GM06990 (cell line): Measurements from ENCODE around the gene ESYT2.
"Not testable (repeated sequence)": the region's sequence is repeated elsewhere in the genome, so short reads cannot be mapped to it uniquely, and the experiment has no call there.

Experiments used
- DNase-seq: peaks from one replicate; pipeline ENCODE4 v3.0.0-alpha.2; 2011; ENCODE audit not compliant: insufficient read length; ENCODE audit errors: extremely low read depth
- H3K27me3 ChIP-seq: replicated peaks from 2 replicates; pipeline ENCODE4 v1.6.0; 2011; ENCODE audit warnings: low read length; ENCODE audit not compliant: control insufficient read depth, insufficient read depth
- H3K36me3 ChIP-seq: 2 replicates; pipeline ENCODE4 v1.5.1; 2011; ENCODE audit warnings: low read length; ENCODE audit not compliant: control insufficient read depth, insufficient read depth
- H3K4me3 ChIP-seq: replicated peaks from 2 replicates; pipeline ENCODE4 v1.5.1; 2011; ENCODE audit warnings: low read depth, mild to moderate bottlenecking, control low read depth, low read length
- TF ChIP-seq, protein P1 (sequence below): IDR thresholded peaks from 2 replicates; pipeline ENCODE4 v1.5.1; 2011; ENCODE audit warnings: low read length, control low read depth, mild to moderate bottlenecking, inconsistent platforms; ENCODE audit not compliant: insufficient read depth, poor library complexity, severe bottlenecking

Gene ESYT2, protein sequence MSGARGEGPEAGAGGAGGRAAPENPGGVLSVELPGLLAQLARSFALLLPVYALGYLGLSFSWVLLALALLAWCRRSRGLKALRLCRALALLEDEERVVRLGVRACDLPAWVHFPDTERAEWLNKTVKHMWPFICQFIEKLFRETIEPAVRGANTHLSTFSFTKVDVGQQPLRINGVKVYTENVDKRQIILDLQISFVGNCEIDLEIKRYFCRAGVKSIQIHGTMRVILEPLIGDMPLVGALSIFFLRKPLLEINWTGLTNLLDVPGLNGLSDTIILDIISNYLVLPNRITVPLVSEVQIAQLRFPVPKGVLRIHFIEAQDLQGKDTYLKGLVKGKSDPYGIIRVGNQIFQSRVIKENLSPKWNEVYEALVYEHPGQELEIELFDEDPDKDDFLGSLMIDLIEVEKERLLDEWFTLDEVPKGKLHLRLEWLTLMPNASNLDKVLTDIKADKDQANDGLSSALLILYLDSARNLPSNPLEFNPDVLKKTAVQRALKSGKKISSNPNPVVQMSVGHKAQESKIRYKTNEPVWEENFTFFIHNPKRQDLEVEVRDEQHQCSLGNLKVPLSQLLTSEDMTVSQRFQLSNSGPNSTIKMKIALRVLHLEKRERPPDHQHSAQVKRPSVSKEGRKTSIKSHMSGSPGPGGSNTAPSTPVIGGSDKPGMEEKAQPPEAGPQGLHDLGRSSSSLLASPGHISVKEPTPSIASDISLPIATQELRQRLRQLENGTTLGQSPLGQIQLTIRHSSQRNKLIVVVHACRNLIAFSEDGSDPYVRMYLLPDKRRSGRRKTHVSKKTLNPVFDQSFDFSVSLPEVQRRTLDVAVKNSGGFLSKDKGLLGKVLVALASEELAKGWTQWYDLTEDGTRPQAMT

DNA sequence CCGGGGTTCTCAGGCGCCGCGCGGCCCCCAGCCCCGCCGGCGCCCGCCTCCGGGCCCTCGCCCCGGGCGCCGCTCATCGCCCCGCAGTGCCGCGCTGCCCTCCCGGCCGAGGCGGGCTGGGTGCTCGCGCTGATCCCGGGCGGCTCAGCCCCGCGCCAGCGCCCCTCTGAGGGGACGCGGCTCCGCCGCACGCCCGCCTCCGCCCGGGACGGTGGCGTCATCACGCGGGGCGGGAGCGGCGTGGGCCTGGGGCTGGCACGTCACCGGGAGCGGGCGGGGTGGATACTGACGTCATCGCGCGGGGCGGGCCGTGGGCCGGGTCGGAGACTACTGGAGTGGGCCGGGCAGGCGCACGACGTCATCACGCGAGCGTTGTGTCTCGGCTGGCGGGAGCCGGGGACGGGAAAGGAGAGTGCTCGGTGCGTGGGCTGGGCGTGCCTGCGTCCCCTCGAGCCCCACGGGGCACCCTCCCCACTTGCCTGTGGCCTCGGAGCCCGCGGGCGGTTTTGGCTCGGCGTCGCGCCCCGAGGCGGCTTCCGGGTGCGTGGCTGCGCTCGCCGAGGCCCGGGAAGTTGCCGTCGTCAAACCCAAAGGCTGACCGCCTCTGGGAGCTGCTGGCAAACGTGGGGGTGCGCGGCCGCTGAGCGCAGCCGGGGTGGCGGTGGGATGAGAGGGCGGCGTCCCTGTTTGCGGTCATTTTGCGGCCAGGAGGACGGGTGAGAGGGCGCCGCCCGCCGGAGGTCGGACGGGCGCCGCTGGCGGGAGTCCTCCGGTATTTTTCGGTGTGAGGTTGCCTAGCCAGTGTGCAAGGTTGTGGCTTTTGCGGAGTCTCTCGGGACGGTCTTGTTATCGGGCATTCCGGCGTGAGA is at the start of gene ESYT2:
ESYT2 (minus strand) TSS at position 168 of the 869 bp plus-strand sequence; CDS start at position 77, 91 bp downstream.
- DNase-seq, result peak; percentile 99
- H3K27me3 ChIP-seq, result no peaks in the 10 kb centered on the region
- TF ChIP-seq, protein P1, sequence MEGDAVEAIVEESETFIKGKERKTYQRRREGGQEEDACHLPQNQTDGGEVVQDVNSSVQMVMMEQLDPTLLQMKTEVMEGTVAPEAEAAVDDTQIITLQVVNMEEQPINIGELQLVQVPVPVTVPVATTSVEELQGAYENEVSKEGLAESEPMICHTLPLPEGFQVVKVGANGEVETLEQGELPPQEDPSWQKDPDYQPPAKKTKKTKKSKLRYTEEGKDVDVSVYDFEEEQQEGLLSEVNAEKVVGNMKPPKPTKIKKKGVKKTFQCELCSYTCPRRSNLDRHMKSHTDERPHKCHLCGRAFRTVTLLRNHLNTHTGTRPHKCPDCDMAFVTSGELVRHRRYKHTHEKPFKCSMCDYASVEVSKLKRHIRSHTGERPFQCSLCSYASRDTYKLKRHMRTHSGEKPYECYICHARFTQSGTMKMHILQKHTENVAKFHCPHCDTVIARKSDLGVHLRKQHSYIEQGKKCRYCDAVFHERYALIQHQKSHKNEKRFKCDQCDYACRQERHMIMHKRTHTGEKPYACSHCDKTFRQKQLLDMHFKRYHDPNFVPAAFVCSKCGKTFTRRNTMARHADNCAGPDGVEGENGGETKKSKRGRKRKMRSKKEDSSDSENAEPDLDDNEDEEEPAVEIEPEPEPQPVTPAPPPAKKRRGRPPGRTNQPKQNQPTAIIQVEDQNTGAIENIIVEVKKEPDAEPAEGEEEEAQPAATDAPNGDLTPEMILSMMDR, result no peak
- H3K36me3 ChIP-seq, result no peaks in the 10 kb centered on the region
- H3K4me3 ChIP-seq, result peak within 1 kb of the TSS; percentile 87

DNA sequence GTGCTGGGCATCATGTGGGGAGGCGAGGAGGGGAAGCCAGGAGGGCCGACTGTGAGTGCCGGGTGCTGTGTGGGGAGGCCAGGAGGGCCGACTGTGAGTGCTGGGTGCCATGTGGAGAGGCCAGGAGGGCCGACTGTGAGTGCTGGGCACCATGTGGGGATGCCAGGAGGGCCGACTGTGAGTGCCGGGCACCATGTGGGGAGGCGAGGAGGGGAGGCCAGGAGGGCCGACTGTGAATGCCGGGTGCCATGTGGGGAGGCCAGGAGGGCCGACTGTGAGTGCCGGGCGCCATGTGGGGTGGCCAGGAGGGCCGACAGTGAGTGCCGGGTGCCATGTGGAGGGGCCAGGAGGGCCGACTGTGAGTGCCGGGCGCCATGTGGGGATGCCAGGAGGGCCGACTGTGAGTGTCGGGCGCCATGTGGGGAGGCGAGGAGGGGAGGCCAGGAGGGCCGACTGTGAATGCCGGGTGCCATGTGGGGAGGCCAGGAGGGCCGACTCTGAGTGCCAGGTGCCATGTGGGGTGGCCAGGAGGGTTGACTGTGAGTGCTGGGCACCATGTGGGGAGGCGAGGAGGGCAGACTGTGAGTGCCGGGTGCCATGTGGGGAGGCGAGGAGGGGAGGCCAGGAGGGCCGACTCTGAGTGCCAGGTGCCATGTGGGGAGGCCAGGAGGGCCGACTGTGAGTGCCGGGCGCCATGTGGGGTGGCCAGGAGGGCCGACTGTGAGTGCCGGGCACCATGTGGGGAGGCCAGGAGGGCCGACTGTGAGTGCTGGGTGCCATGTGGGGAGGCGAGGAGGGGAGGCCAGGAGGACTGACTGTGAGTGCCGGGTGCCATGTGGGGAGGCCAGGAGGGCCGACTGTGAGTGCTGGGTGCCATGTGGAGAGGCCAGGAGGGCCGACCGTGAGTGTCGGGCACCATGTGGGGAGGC is 49.1 kb upstream of the ESYT2 start:
- not testable (repeated sequence) for H3K27me3 ChIP-seq, DNase-seq, H3K4me3 ChIP-seq, H3K36me3 ChIP-seq

DNA sequence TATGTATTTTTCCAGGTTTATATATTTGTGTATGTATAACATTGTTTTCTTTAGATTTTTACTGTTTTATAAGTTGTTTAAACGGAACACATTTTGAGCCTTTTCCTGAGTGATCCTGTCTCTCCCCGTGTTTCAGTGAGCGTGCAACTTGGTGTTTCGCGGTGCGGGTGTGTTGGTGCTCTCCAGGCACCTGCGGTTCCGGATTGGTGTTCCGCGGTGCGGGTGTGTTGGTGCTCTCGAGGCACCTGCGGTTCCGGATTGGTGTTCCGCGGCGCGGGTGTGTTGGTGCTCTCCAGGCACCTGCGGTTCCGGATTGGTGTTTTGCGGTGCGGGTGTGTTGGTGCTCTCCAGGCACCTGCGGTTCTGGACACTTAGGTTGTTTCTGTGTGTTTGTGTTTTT is 47.7 kb upstream of the ESYT2 start:
- H3K36me3 ChIP-seq, result peaks cover 2% of the 10 kb centered on the region
- no peaks in the 10 kb centered on the region for H3K27me3 ChIP-seq
- DNase-seq, result no peak
- TF ChIP-seq, protein P1, result no peak
- no peak overlapping the region for H3K4me3 ChIP-seq

DNA sequence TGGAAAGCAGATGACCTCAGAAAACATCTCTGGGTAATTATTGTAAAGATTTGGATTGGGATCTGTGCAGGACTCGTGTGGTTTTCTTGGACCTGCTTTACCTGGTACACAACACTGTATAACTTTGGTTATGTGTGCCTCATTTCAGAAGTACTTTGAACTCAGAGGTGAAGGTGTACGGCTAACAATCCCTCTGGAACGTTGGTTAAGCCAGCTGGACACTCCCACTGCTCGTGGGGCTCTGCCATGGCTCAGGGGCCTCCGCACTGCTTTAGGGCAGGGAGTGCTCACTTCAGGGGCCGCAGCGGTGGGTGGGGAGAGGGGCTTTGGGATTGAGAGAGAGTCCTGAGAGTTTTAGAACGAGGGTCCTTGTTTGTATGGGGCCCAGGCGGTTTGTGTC is 40.6 kb upstream of the ESYT2 start:
- H3K4me3 ChIP-seq, result no peak overlapping the region
- no peaks in the 10 kb centered on the region for H3K27me3 ChIP-seq
- TF ChIP-seq, protein P1, result no peak
- DNase-seq, result no peak
- no peaks in the 10 kb centered on the region; the same call in 1 of the 2 replicates for H3K36me3 ChIP-seq

DNA sequence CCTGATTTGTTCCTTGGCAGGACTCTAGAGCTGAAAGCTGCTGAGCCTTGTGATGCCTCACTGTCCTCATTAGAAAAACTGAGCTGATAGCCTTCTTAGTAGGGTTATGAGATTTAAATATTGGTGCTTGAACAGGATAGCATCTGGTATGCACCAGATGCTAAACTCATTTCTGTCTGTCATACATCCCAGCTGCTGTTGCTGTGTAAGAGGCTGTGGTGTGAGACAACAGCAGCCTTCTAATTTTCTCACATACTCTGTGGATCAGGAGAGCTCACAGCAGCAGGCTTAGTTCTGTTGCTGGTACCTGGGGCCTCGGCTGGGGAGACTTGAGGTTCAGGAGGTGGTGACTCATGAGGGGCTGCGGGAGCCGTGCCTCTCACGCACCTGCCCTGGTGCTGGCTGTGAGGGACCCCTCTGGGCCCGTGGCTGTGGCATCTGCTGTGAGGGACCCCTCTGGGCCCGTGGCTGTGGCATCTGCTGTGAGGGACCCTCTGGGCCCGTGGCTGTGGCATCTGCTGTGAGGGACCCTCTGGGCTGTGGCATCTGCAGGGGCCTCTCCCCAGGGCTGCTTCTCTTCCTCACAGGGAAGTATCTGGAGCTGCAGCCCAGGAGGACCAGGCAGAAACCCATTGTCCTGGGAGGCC is 39.6 kb upstream of the ESYT2 start:
- no peaks in the 10 kb centered on the region; the same call in 1 of the 2 replicates for H3K36me3 ChIP-seq
- no peak overlapping the region for H3K4me3 ChIP-seq
- TF ChIP-seq, protein P1, result no peak
- no peaks in the 10 kb centered on the region for H3K27me3 ChIP-seq
- no peak for DNase-seq
